ENCODE data around the gene DNAJC15. TPM values are rescaled to one million over a fixed set of nuclear protein-coding genes. Genes with fewer than 3 reads are reported as not detected.
A peak's percentile ranks its signal among the peaks of the same experiment; 100 is the strongest.

The DNAJC15 gene
- 17.1 TPM for total RNA-seq (ENCODE audit: unreplicated experiment)
- long read RNA-seq, full-length matches to known transcripts, result 47 of 49 reads
- long read RNA-seq, partial matches to known transcripts, result 0 of 49 reads
- long read RNA-seq, other reads (novel, unspliced or antisense), result 2 of 49 reads

GRCh38 chr13:43023289-43023963, at the start of gene DNAJC15:
Gene DNAJC15, plus strand, starts transcription at chr13:43023586. Its CDS starts 41 bp downstream, at chr13:43023627.
- no peak for TF ChIP-seq CTCF (IDR thresholded peaks at IDR 0.05; ENCODE audit: partially characterized antibody, unreplicated experiment)
- peak; percentile 81 for DNase-seq
- peak within 1 kb of the TSS; percentile 99 for H3K4me3 Mint-ChIP-seq (ENCODE audit: unreplicated experiment)
- H3K27me3 Mint-ChIP-seq (ENCODE audit: unreplicated experiment), result peaks cover 4% of the 10 kb centered on the region
- H3K36me3 Mint-ChIP-seq (ENCODE audit: unreplicated experiment), result peaks cover 5% of the 10 kb centered on the region
- H3K27ac Mint-ChIP-seq (ENCODE audit: unreplicated experiment), result peak within 1 kb of the TSS; percentile 98
- H3K4me1 Mint-ChIP-seq (ENCODE audit: low read depth, unreplicated experiment), result peaks cover 4% of the 10 kb centered on the region
- H3K9me3 Mint-ChIP-seq (ENCODE audit: unreplicated experiment), result peaks cover 5% of the 10 kb centered on the region

- Mint-ChIP-seq H3K4me1 (ENCODE audit: low read depth, unreplicated experiment) (peaks cover 2% of the 10 kb centered on the region), H3K27ac (ENCODE audit: unreplicated experiment) (no peak overlapping the region), H3K4me3 (ENCODE audit: unreplicated experiment) (no peak overlapping the region), H3K9me3 (ENCODE audit: unreplicated experiment) (no peaks in the 10 kb centered on the region), H3K27me3 (ENCODE audit: unreplicated experiment) (no peaks in the 10 kb centered on the region), H3K36me3 (ENCODE audit: unreplicated experiment) (no peaks in the 10 kb centered on the region)
- no peak for TF ChIP-seq CTCF (IDR thresholded peaks at IDR 0.05; ENCODE audit: partially characterized antibody, unreplicated experiment)
- DNase-seq, result no peak
Measured at GRCh38 chr13:42976066-42976465, 47.3 kb upstream of the DNAJC15 start.

- Mint-ChIP-seq H3K27me3 (ENCODE audit: unreplicated experiment) (no peaks in the 10 kb centered on the region), H3K4me1 (ENCODE audit: low read depth, unreplicated experiment) (no peaks in the 10 kb centered on the region), H3K9me3 (ENCODE audit: unreplicated experiment) (no peaks in the 10 kb centered on the region), H3K4me3 (ENCODE audit: unreplicated experiment) (no peak overlapping the region), H3K27ac (ENCODE audit: unreplicated experiment) (no peak overlapping the region), H3K36me3 (ENCODE audit: unreplicated experiment) (no peaks in the 10 kb centered on the region)
- no peak for DNase-seq
- TF ChIP-seq CTCF (IDR thresholded peaks at IDR 0.05; ENCODE audit: partially characterized antibody, unreplicated experiment), result no peak
Measured at GRCh38 chr13:42977219-42977659, 46.1 kb upstream of the DNAJC15 start.

- Mint-ChIP-seq H3K27ac (ENCODE audit: unreplicated experiment) (no peak overlapping the region), H3K4me3 (ENCODE audit: unreplicated experiment) (no peak overlapping the region), H3K4me1 (ENCODE audit: low read depth, unreplicated experiment) (no peaks in the 10 kb centered on the region)
Measured at GRCh38 chr13:42981317-42981716, 42.1 kb upstream of the DNAJC15 start.

More at GRCh38 chr13:42981317-42981716, 42.1 kb upstream of the DNAJC15 start:
- no peak for TF ChIP-seq CTCF (IDR thresholded peaks at IDR 0.05; ENCODE audit: partially characterized antibody, unreplicated experiment)
- no peak for DNase-seq
- peaks cover 3% of the 10 kb centered on the region for H3K27me3 Mint-ChIP-seq (ENCODE audit: unreplicated experiment)
- H3K36me3 Mint-ChIP-seq (ENCODE audit: unreplicated experiment), result no peaks in the 10 kb centered on the region
- H3K9me3 Mint-ChIP-seq (ENCODE audit: unreplicated experiment), result no peaks in the 10 kb centered on the region

Data from glutamatergic neuron (in vitro differentiated cells).